ENCODE measurements around the gene RPS6KB1. TPM values are rescaled to one million over a fixed set of nuclear protein-coding genes. Genes with fewer than 3 reads are reported as not detected.
A peak's percentile ranks its signal among the peaks of the same experiment; 100 is the strongest.

RPS6KB1 gene
- total and polyA plus RNA-seq, 2 of the 8 experiments (the other 6 are each of a cell fraction or from before 2014, with no cell fraction given), result 3.4 to 28.4 TPM

- TF ChIP-seq NANOG (IDR thresholded peaks at IDR 0.05; ENCODE audit: insufficient read depth, low read depth, low read length, poor library complexity, severe bottlenecking) (no peak), TCF12 (IDR thresholded peaks at IDR 0.05; ENCODE audit: low read depth, low read length) (no peak), TAF1 (IDR thresholded peaks at IDR 0.05; ENCODE audit: low read depth, low read length) (peak; percentile 91), FOSL1 (IDR thresholded peaks at IDR 0.05; ENCODE audit: insufficient read depth, low read depth, low read length) (no peak), GTF2F1 (IDR thresholded peaks at IDR 0.05; ENCODE audit: borderline replicate concordance, low read depth, low read length) (0 out of 2 replicates have a peak, but pooled peaks have one; percentile 32), CBX5 (IDR thresholded peaks at IDR 0.05; ENCODE audit: low read depth, low read length) (no peak), TEAD4 (IDR thresholded peaks at IDR 0.05; ENCODE audit: low read depth, low read length) (no peak), GABPA (IDR thresholded peaks at IDR 0.05; ENCODE audit: borderline replicate concordance, insufficient read depth, low read length) (no peak), SAP30 (IDR thresholded peaks at IDR 0.05; ENCODE audit: insufficient read depth, insufficient replicate concordance, low read length) (peak; percentile 54), TBP (IDR thresholded peaks at IDR 0.05; ENCODE audit: low read depth, low read length) (peak; percentile 64; the same call in 1 of the 2 replicates), RAD21 (IDR thresholded peaks at IDR 0.05 in 1 of 2, conservative IDR thresholded peaks at IDR 0.05 in 1 of 2; ENCODE audit: low read depth in 2 of 2, low read length in 2 of 2) (0 out of 4 replicates have a peak, but pooled peaks of 1 of the 2 experiments have one; percentile 1), CBX8 (IDR thresholded peaks at IDR 0.05; ENCODE audit: borderline replicate concordance, low read depth, low read length) (no peak), HDAC6 (IDR thresholded peaks at IDR 0.05; ENCODE audit: low read depth, low read length) (no peak), POLR2A (IDR thresholded peaks at IDR 0.05; ENCODE audit: control extremely low read depth in 1 of 2, low read depth in 2 of 2, low read length in 2 of 2) (peak; percentile 30 to 84), EP300 (IDR thresholded peaks at IDR 0.05; ENCODE audit: borderline replicate concordance in 1 of 2, low read depth in 2 of 2, low read length in 2 of 2) (no peak), EZH2 (IDR thresholded peaks at IDR 0.05; ENCODE audit: low read depth, low read length, severe bottlenecking) (no peak), NRF1 (IDR thresholded peaks at IDR 0.05; ENCODE audit: low read depth, low read length) (peak; percentile 99), E2F6 (IDR thresholded peaks at IDR 0.05) (peak; percentile 50), RNF2 (IDR thresholded peaks at IDR 0.05; ENCODE audit: borderline replicate concordance, low read depth, low read length, missing control alignments, poor library complexity, severe bottlenecking) (no peak), SUZ12 (IDR thresholded peaks at IDR 0.05; ENCODE audit: low read length) (no peak), PHF8 (conservative IDR thresholded peaks at IDR 0.05; ENCODE audit: low read depth, low read length) (peak; percentile 84), SP2 (IDR thresholded peaks at IDR 0.05; ENCODE audit: low read length) (no peak)
Measured at GRCh38 chr17:59892924-59893675, at the start of gene RPS6KB1, which contains the start of gene TUBD1 (continued).

All from H1 (cell line).